GM12878 (cell line): ENCODE data around the gene SPRY2. TPM values are rescaled to one million over a fixed set of nuclear protein-coding genes. Genes with fewer than 3 reads are reported as not detected.

Experiments
- ATAC-seq: fragments of 200-7000 bp; cut with Tn5 transposase; 3 replicates; pipeline ENCODE4 v1.9.1; 2020; ENCODE audit warnings: mild to moderate bottlenecking, moderate library complexity
- BruUV-seq: library from RNA; stranded (reverse); fragments of 400-500 nt; replicated peaks from 2 replicates; lab custom pipeline; 2021; lab: Mats Ljungman, UMichigan
- CTCF ChIA-PET: fragments of 300-600 bp; sonication (Branson Sonifier 250); formaldehyde crosslinking; extraction: SDS; loops from one replicate; lab custom pipeline; 2021; ENCODE audit warnings: inconsistent platforms; lab: Yijun Ruan, JAX
- POLR2A ChIA-PET: fragments of 350-600 bp; formaldehyde crosslinking; extraction: SDS; loops from one replicate; lab custom pipeline; 2021; ENCODE audit warnings: inconsistent platforms; lab: Charles Lee
- RAD21 ChIA-PET: fragments of 300-600 bp; sonication (Branson Sonifier 250); formaldehyde crosslinking; loops from one replicate; lab custom pipeline; 2023; ENCODE audit warnings: antibody characterized with exemption; ENCODE audit not compliant: unreplicated experiment; lab: Charles Lee
- SMC1A ChIA-PET: fragments of 300-600 bp; sonication (Branson Sonifier 250); formaldehyde crosslinking; loops from one replicate; lab custom pipeline; 2023; ENCODE audit not compliant: unreplicated experiment, uncharacterized antibody; lab: Charles Lee
- DNase-seq: peaks from one replicate; pipeline ENCODE4 v3.0.0-alpha.2; 2011; ENCODE audit warnings: low read depth, low spot score
- FAIRE-seq: peaks from 3 replicates; lab custom pipeline; 2011; peaks lifted over from hg19 to GRCh38; lab: Jason Lieb, UNC
- H2AFZ ChIP-seq: 2 replicates; pipeline ENCODE4 v1.6.0; 2011; ENCODE audit warnings: low read depth, low read length, control low read depth; ENCODE audit not compliant: control insufficient read depth
- H3K27ac ChIP-seq: 2 replicates; pipeline ENCODE4 v1.5.1; 2011; ENCODE audit warnings: control low read depth; ENCODE audit not compliant: control insufficient read depth, insufficient read depth
- H3K27me3 ChIP-seq, 2 experiments: replicated peaks in 1 of 2; 2 replicates each; pipeline versions ENCODE4 v1.6.0 to v1.6.1; 2011; ENCODE audit warnings: low read length in 1 of 2; ENCODE audit not compliant: control insufficient read depth in 2 of 2, insufficient read depth in 2 of 2
- H3K36me3 ChIP-seq, 2 experiments: 2 replicates each; pipeline ENCODE4 v1.5.1; 2011; ENCODE audit warnings: low read length in 1 of 2; ENCODE audit not compliant: control insufficient read depth in 2 of 2, insufficient read depth in 2 of 2
- H3K4me1 ChIP-seq: 2 replicates; pipeline ENCODE4 v1.6.1; 2011; ENCODE audit warnings: mild to moderate bottlenecking, low read length, moderate library complexity, mixed read lengths; ENCODE audit not compliant: control insufficient read depth, insufficient read depth
- H3K4me2 ChIP-seq: 2 replicates; pipeline ENCODE4 v1.6.0; 2011; ENCODE audit warnings: control low read depth; ENCODE audit not compliant: control insufficient read depth, insufficient read depth
- H3K4me3 ChIP-seq: fragments of 200-600 bp; sonication (generic); 2 replicates; pipeline ENCODE4 v1.5.1; 2016
- H3K79me2 ChIP-seq: 2 replicates; pipeline ENCODE4 v1.6.0; 2011; ENCODE audit warnings: low read length; ENCODE audit not compliant: control insufficient read depth, insufficient read depth
- H3K9ac ChIP-seq: 2 replicates; pipeline ENCODE4 v1.8.0; 2011; ENCODE audit warnings: low read length, control low read depth, mixed read lengths; ENCODE audit not compliant: control insufficient read depth, insufficient read depth
- H3K9me3 ChIP-seq: replicated peaks from 3 replicates; pipeline ENCODE4 v1.5.1; 2011; ENCODE audit warnings: mild to moderate bottlenecking, low read length; ENCODE audit not compliant: control insufficient read depth, insufficient read depth
- H4K20me1 ChIP-seq: 2 replicates; pipeline ENCODE4 v1.6.0; 2011; ENCODE audit not compliant: control insufficient read depth, insufficient read depth
- CEBPB ChIP-seq, 2 experiments: fragments of 150-350 bp in 1 of 2; IDR thresholded peaks; 2 replicates each; pipeline ENCODE4 v1.6.1; 2012 to 2014; ENCODE audit warnings: low read depth in 2 of 2, low read length in 2 of 2, borderline replicate concordance in 1 of 2, inconsistent platforms in 1 of 2
- CEBPZ ChIP-seq: fragments of 150-350 bp; IDR thresholded peaks from 2 replicates; pipeline ENCODE4 v1.6.1; 2016; ENCODE audit warnings: low read depth, low read length
- HDGF ChIP-seq: fragments of 450-650 bp; IDR thresholded peaks from 2 replicates; pipeline ENCODE4 v1.6.1; 2016; ENCODE audit warnings: antibody characterized with exemption
- SPI1 ChIP-seq: IDR thresholded peaks from 2 replicates; pipeline ENCODE4 v1.6.1; 2011; ENCODE audit warnings: low read depth, mild to moderate bottlenecking, low read length, moderate library complexity, borderline replicate concordance; ENCODE audit not compliant: insufficient read depth
- SRF ChIP-seq, 2 experiments: IDR thresholded peaks; 2 replicates each; pipeline ENCODE4 v1.6.1; 2011; ENCODE audit warnings: low read depth in 2 of 2, low read length in 2 of 2, mild to moderate bottlenecking in 1 of 2, moderate library complexity in 1 of 2
- STAT3 ChIP-seq: IDR thresholded peaks from 2 replicates; pipeline ENCODE4 v1.6.1; 2011; ENCODE audit warnings: low read depth, low read length, improper control_type of control experiment
- TCF7 ChIP-seq: IDR thresholded peaks from 2 replicates; pipeline ENCODE4 v1.6.1; 2014; ENCODE audit warnings: antibody characterized with exemption, borderline replicate concordance
- YY1 ChIP-seq: IDR thresholded peaks from 2 replicates; pipeline ENCODE4 v1.6.1; 2011; ENCODE audit warnings: low read depth, mild to moderate bottlenecking, low read length
- WGBS: methylation state at CpG from one replicate; pipeline ENCODE4 v1.1.6; 2016; ENCODE audit warnings: low lambda C conversion rate; ENCODE audit not compliant: insufficient replicate concordance, insufficient coverage; ENCODE audit errors: missing lambda C conversion rate; 5-methylcytosine and 5-hydroxymethylcytosine counted together
- in situ Hi-C: fragments of 300-500 bp; cut with MboI; formaldehyde crosslinking; loops from 9 replicates; pipeline ENCODE4 v1.14.3; 2018; ENCODE audit warnings: mixed read lengths
- intact Hi-C: fragments of 100-400 bp; cut with micrococcal nuclease; formaldehyde crosslinking; loops from one replicate; pipeline ENCODE4 v1.14.2; 2022; ENCODE audit not compliant: unreplicated experiment
- polyA plus RNA-seq, 11 experiments: library from polyadenylated mRNA; depleted of rRNA in 4 of 11; unstranded in 6 of 11; stranded (reverse) in 5 of 11; fragments of >200 nt; fragmentation: Nextera tagmentation in 4 of 11; fragmentation: Illumina TruSeq in 1 of 11; extraction: Ambion mirVana in 4 of 11; extraction: Trizol in 1 of 11; gene quantifications; 1 replicate in 1 of 11; 2 replicates in 10 of 11; pipeline versions ENCODE4 v1.2.1 to v1.2.3, GENCODE V29; 2011 to 2016; ENCODE audit warnings: inconsistent platforms in 2 of 11, missing spikeins in 2 of 11, low read depth in 1 of 11
- total RNA-seq, 4 experiments: library from RNA; depleted of rRNA in 3 of 4; stranded (reverse); fragments of >200 nt in 3 of 4; fragmentation: Illumina TruSeq in 1 of 4; extraction: Trizol in 1 of 4; gene quantifications; 2 replicates each; pipeline versions ENCODE4 v1.2.1 to v1.2.3, GENCODE V29; 2013 to 2021
- TF ChIP-seq, protein P1 (sequence below): fragments of 450-650 bp; IDR thresholded peaks from 2 replicates; pipeline ENCODE4 v1.6.1; 2014; ENCODE audit warnings: mild to moderate bottlenecking
- TF ChIP-seq, protein P2 (sequence below): IDR thresholded peaks from 2 replicates; pipeline ENCODE4 v1.6.1; 2011; ENCODE audit warnings: mild to moderate bottlenecking, low read depth, low read length, moderate library complexity; ENCODE audit not compliant: insufficient replicate concordance

Gene SPRY2
- total and polyA plus RNA-seq, 10 of the 15 experiments (the other 5 are each of a cell fraction or from before 2014, with no cell fraction given) = 1.8 to 82.1 (median 9.2) TPM

DNA sequence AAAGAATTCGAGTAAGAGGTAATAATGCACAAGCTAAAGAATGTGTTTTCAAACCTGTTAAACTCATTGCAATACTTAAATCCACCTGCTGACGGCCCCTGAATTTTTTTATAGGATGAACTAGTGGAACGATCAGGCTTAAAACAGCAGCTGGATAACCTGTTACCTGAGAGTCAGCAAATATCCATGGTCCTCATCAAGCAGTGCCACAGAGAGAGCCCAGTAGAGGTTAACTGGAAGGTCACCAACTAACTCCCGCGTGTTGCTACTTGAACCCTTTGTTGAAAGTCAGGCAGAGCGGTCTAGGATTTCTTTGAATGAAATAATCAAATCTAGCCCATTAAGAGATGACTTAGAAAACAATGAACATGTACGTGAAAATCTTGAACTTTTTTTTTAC lies 47.6 kb upstream of the SPRY2 start:
- no peaks in the 10 kb centered on the region for H3K27me3 ChIP-seq
- H3K9me3 ChIP-seq = no peaks in the 10 kb centered on the region
- in situ Hi-C loops = no loop called here
- no peak overlapping the region for H3K4me3 ChIP-seq
- H3K4me1 ChIP-seq = no peaks in the 10 kb centered on the region
- no peak for ATAC-seq
- WGBS = 32% methylated on average over 7 of the region's 7 CpGs
- FAIRE-seq = no peak
- no peaks in the 10 kb centered on the region for H3K79me2 ChIP-seq
- SMC1A ChIA-PET = interaction anchor here (0.6 to 3.9 kb wide), 14 partner anchors 9 to 629 kb away, joined by 3 to 37 read pairs (median 5); no protein-coding TSS in a partner anchor
- CTCF ChIA-PET = interaction anchor here (1.3 to 3.9 kb wide), 8 partner anchors 9 to 63 kb away, joined by 3 to 22 read pairs (median 4); no protein-coding TSS in a partner anchor
- H4K20me1 ChIP-seq = no peaks in the 10 kb centered on the region
- POLR2A ChIA-PET = interaction anchor here (0.7 to 2.1 kb wide), 6 partner anchors 9 to 185 kb away, joined by 3 to 7 read pairs (median 4); no protein-coding TSS in a partner anchor
- H3K4me2 ChIP-seq = no peak overlapping the region
- H3K27ac ChIP-seq = no peak overlapping the region
- RAD21 ChIA-PET = interaction anchor here (0.9 to 4.1 kb wide), 6 partner anchors 11 to 23 kb away, joined by 3 to 37 read pairs (median 8); no protein-coding TSS in a partner anchor
- BruUV-seq = no TSS peak
- intact Hi-C loops = no loop called here
- DNase-seq = no peak
- no peak overlapping the region for H3K9ac ChIP-seq
- no peak overlapping the region for H2AFZ ChIP-seq
- TF ChIP-seq CEBPB (IDR thresholded peaks at IDR 0.05; ENCODE audit: borderline replicate concordance in 1 of 2, low read depth in 2 of 2, low read length in 2 of 2) (no peak), HDGF (no peak), SPI1 (no peak), STAT3 (no peak), SRF (IDR thresholded peaks at IDR 0.05; ENCODE audit: low read depth in 2 of 2, low read length in 2 of 2) (no peak), CEBPZ (no peak), TCF7 (no peak), YY1 (no peak)
- TF ChIP-seq, protein P1, sequence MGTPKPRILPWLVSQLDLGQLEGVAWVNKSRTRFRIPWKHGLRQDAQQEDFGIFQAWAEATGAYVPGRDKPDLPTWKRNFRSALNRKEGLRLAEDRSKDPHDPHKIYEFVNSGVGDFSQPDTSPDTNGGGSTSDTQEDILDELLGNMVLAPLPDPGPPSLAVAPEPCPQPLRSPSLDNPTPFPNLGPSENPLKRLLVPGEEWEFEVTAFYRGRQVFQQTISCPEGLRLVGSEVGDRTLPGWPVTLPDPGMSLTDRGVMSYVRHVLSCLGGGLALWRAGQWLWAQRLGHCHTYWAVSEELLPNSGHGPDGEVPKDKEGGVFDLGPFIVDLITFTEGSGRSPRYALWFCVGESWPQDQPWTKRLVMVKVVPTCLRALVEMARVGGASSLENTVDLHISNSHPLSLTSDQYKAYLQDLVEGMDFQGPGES = no peak
- TF ChIP-seq, protein P2, sequence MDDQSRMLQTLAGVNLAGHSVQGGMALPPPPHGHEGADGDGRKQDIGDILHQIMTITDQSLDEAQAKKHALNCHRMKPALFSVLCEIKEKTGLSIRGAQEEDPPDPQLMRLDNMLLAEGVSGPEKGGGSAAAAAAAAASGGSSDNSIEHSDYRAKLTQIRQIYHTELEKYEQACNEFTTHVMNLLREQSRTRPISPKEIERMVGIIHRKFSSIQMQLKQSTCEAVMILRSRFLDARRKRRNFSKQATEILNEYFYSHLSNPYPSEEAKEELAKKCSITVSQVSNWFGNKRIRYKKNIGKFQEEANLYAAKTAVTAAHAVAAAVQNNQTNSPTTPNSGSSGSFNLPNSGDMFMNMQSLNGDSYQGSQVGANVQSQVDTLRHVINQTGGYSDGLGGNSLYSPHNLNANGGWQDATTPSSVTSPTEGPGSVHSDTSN = no peak
- H3K36me3 ChIP-seq = no peaks in the 10 kb centered on the region
